Measurements from ENCODE around the gene PFKFB4. TPM values are rescaled to one million over a fixed set of nuclear protein-coding genes. Genes with fewer than 3 reads are reported as not detected.

PFKFB4 gene
- total and polyA plus RNA-seq, 9 of the 15 experiments (the other 6 are each of a cell fraction or from before 2014, with no cell fraction given): 0.92 to 56.3 (median 13.5) TPM

DNA sequence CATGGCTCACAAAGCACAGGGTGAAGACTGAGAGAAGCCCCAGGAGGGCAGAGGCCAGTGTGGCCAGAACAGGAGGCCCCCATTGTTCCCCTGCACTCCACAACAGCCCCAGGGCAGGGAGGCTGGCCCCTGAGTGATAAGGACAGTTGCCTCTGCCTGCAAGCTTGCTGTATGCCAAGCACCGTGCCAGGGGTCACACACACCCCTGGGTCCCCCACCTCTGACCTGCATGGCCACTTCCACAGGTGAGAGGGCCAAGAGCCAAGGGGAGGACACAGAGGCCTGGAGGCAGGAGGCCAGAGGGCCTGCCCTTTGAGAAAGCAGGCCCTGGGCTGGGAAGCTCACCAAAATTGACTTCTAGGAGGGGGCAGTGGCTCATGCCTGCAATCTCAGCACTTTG, 86.3 kb downstream of the PFKFB4 start:
- FAIRE-seq (no peak), DNase-seq (ENCODE audit: extremely low read depth in 1 of 4, low spot score in 3 of 4) (no peak), ATAC-seq (no peak)
- no peak overlapping the region for H3K27ac ChIP-seq (ENCODE audit: extremely low read depth, low read depth, low read length)
- H3K4me3 ChIP-seq: no peak overlapping the region
- in situ Hi-C loops (cut with MboI) (no loop called here), intact Hi-C loops (cut with micrococcal nuclease) (no loop called here)
- no TSS peak for BruUV-seq (replicated peaks)
- H2AFZ ChIP-seq (ENCODE audit: low read depth, low read length): no peak overlapping the region
- POLR2A ChIA-PET: interaction anchor here (0.6 to 0.9 kb wide), 2 partner anchors 14 to 226 kb away, joined by 3 read pairs; no protein-coding TSS in a partner anchor
- no peaks in the 10 kb centered on the region for H3K9me3 ChIP-seq (replicated peaks; ENCODE audit: control insufficient read depth, insufficient read depth, low read depth, low read length)
- no peaks in the 10 kb centered on the region for H4K20me1 ChIP-seq (replicated peaks; ENCODE audit: control insufficient read depth, insufficient read depth, low read length)
- H3K9ac ChIP-seq (ENCODE audit: insufficient read depth in 1 of 2, low read depth in 2 of 2, low read length in 2 of 2): peak overlapping the region in 1 of 2 experiments; percentile 83; a peak in 2 of 4 replicates
- H3K9me1 ChIP-seq (ENCODE audit: control insufficient read depth, insufficient read depth, low read length): no peaks in the 10 kb centered on the region
- peaks cover 11 to 57% of the 10 kb centered on the region in 2 experiments for H3K4me1 ChIP-seq (replicated peaks in 1 of 2; ENCODE audit: control insufficient read depth in 2 of 2, insufficient read depth in 2 of 2, low read length in 2 of 2)
- H3K36me3 ChIP-seq (ENCODE audit: control insufficient read depth, insufficient read depth, low read length): peaks cover 38% of the 10 kb centered on the region; the same call in 1 of the 3 replicates
- CTCF ChIA-PET (ENCODE audit: low intra/inter-chr PET ratio): no interaction called here
- H3K27me3 ChIP-seq (ENCODE audit: control insufficient read depth in 2 of 2, insufficient read depth in 2 of 2, low read length in 2 of 2): no peaks in the 10 kb centered on the region
- WGBS (ENCODE audit: insufficient coverage, low coverage, missing lambda C conversion rate): no CpG with 5 or more reads among the region's 1 CpG
- H3K79me2 ChIP-seq (ENCODE audit: control insufficient read depth, insufficient read depth, low read length): peaks cover 24% of the 10 kb centered on the region
- H3K4me2 ChIP-seq (ENCODE audit: insufficient read depth, low read length): no peak overlapping the region
- TF ChIP-seq GABPB2 (CRISPR knock-in tag; conservative IDR thresholded peaks at IDR 0.05) (no peak), FOS (IDR thresholded peaks at IDR 0.05; ENCODE audit: extremely low read depth, insufficient read length) (no peak), ZNF224 (CRISPR knock-in tag; IDR thresholded peaks at IDR 0.05) (no peak), NR1H2 (CRISPR knock-in tag; IDR thresholded peaks at IDR 0.05) (no peak), RUNX1 (IDR thresholded peaks at IDR 0.05; ENCODE audit: low read depth) (no peak), CAMTA2 (CRISPR knock-in tag; conservative IDR thresholded peaks at IDR 0.05) (no peak), CBFA2T2 (conservative IDR thresholded peaks at IDR 0.05) (no peak)
- TF ChIP-seq, protein P1, sequence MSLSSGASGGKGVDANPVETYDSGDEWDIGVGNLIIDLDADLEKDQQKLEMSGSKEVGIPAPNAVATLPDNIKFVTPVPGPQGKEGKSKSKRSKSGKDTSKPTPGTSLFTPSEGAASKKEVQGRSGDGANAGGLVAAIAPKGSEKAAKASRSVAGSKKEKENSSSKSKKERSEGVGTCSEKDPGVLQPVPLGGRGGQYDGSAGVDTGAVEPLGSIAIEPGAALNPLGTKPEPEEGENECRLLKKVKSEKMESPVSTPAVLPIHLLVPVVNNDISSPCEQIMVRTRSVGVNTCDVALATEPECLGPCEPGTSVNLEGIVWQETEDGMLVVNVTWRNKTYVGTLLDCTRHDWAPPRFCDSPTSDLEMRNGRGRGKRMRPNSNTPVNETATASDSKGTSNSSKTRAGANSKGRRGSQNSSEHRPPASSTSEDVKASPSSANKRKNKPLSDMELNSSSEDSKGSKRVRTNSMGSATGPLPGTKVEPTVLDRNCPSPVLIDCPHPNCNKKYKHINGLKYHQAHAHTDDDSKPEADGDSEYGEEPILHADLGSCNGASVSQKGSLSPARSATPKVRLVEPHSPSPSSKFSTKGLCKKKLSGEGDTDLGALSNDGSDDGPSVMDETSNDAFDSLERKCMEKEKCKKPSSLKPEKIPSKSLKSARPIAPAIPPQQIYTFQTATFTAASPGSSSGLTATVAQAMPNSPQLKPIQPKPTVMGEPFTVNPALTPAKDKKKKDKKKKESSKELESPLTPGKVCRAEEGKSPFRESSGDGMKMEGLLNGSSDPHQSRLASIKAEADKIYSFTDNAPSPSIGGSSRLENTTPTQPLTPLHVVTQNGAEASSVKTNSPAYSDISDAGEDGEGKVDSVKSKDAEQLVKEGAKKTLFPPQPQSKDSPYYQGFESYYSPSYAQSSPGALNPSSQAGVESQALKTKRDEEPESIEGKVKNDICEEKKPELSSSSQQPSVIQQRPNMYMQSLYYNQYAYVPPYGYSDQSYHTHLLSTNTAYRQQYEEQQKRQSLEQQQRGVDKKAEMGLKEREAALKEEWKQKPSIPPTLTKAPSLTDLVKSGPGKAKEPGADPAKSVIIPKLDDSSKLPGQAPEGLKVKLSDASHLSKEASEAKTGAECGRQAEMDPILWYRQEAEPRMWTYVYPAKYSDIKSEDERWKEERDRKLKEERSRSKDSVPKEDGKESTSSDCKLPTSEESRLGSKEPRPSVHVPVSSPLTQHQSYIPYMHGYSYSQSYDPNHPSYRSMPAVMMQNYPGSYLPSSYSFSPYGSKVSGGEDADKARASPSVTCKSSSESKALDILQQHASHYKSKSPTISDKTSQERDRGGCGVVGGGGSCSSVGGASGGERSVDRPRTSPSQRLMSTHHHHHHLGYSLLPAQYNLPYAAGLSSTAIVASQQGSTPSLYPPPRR (CRISPR knock-in tag; IDR thresholded peaks at IDR 0.05; ENCODE audit: borderline replicate concordance): no peak
- TF ChIP-seq, protein P2, sequence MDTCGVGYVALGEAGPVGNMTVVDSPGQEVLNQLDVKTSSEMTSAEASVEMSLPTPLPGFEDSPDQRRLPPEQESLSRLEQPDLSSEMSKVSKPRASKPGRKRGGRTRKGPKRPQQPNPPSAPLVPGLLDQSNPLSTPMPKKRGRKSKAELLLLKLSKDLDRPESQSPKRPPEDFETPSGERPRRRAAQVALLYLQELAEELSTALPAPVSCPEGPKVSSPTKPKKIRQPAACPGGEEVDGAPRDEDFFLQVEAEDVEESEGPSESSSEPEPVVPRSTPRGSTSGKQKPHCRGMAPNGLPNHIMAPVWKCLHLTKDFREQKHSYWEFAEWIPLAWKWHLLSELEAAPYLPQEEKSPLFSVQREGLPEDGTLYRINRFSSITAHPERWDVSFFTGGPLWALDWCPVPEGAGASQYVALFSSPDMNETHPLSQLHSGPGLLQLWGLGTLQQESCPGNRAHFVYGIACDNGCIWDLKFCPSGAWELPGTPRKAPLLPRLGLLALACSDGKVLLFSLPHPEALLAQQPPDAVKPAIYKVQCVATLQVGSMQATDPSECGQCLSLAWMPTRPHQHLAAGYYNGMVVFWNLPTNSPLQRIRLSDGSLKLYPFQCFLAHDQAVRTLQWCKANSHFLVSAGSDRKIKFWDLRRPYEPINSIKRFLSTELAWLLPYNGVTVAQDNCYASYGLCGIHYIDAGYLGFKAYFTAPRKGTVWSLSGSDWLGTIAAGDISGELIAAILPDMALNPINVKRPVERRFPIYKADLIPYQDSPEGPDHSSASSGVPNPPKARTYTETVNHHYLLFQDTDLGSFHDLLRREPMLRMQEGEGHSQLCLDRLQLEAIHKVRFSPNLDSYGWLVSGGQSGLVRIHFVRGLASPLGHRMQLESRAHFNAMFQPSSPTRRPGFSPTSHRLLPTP (IDR thresholded peaks at IDR 0.05; ENCODE audit: borderline replicate concordance, extremely low read depth, insufficient read length): no peak
- TF ChIP-seq, protein P3, sequence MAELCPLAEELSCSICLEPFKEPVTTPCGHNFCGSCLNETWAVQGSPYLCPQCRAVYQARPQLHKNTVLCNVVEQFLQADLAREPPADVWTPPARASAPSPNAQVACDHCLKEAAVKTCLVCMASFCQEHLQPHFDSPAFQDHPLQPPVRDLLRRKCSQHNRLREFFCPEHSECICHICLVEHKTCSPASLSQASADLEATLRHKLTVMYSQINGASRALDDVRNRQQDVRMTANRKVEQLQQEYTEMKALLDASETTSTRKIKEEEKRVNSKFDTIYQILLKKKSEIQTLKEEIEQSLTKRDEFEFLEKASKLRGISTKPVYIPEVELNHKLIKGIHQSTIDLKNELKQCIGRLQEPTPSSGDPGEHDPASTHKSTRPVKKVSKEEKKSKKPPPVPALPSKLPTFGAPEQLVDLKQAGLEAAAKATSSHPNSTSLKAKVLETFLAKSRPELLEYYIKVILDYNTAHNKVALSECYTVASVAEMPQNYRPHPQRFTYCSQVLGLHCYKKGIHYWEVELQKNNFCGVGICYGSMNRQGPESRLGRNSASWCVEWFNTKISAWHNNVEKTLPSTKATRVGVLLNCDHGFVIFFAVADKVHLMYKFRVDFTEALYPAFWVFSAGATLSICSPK (IDR thresholded peaks at IDR 0.05; ENCODE audit: borderline replicate concordance): no peak
- TF ChIP-seq, protein P4, sequence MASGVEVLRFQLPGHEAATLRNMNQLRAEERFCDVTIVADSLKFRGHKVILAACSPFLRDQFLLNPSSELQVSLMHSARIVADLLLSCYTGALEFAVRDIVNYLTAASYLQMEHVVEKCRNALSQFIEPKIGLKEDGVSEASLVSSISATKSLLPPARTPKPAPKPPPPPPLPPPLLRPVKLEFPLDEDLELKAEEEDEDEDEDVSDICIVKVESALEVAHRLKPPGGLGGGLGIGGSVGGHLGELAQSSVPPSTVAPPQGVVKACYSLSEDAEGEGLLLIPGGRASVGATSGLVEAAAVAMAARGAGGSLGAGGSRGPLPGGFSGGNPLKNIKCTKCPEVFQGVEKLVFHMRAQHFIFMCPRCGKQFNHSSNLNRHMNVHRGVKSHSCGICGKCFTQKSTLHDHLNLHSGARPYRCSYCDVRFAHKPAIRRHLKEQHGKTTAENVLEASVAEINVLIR (CRISPR knock-in tag; IDR thresholded peaks at IDR 0.05): no peak

Data from K562 (cell line).